Measurements from ENCODE around the gene KDM4C.
"Not testable (repeated sequence)": the region's sequence is repeated elsewhere in the genome, so short reads cannot be mapped to it uniquely, and the experiment has no call there.

The KDM4C gene

DNA sequence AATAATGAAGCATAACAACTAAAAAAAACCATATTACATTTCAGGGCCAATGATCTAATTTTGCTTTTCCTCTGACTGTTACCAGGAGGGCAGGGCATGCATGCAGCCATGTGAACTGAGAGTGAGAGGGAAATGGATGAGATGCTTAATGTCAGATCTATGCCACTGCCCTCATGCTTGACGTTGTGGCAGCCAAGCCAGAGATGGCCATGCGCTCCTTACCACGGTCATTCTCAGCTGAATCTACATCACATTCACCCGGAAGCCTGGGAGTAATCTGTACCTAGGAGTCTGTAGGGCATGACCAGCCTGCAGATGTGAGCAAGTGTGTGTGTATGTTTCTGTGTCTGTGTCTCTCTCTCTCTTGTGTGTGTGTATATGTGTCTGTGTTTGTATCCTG lies 183.7 kb downstream of the KDM4C start:
- DNase-seq, result no peak

- peak; percentile 36 for DNase-seq
These were observed 184.6 kb downstream of the KDM4C start for GRCh38 chr9:6942406-6942805.

- DNase-seq, result no peak
These were observed 185.5 kb downstream of the KDM4C start for GRCh38 chr9:6943293-6943692.

- peak; percentile 24 for DNase-seq
These were observed 186.3 kb downstream of the KDM4C start for GRCh38 chr9:6944093-6944551.

DNA sequence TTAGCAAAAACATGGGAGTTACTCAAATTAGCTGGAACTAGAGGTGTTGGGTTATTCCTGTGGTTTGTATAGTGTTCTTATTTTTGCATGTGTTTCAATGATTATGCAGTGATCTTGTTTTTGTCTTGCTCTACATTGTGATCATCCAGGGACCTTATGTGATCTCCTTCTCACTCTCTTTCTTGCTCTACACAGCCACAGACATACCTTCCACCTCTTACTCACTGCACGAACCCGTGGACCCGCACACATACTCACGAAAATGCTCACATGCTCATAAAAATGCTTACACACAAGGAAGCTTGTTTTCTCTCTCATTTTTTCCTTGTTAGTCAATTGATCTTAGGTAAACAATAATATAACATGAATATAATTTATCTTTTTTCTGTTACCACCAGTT lies 187.1 kb downstream of the KDM4C start:
- DNase-seq, result no peak

- no peak for DNase-seq
These were observed 188.0 kb downstream of the KDM4C start for GRCh38 chr9:6945816-6946215.

- DNase-seq, result no peak
These were observed 188.9 kb downstream of the KDM4C start for GRCh38 chr9:6946583-6947166.

DNA sequence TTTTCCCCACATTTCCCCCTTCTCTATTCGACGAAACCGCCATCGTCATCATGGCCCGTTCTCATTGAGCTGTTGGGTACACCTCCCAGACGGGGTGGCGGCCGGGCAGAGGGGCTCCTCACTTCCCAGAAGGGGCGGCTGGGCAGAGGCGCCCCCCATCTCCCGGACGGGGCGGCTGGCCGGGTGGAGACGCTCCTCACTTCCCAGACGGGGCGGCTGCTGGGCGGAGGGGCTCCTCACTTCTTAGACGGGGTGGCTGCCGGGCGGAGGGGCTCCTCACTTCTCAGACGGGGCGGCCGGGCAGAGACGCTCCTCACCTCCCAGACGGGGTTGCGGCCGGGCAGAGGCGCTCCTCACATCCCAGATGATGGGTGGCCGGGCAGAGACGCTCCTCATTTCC lies 191.1 kb downstream of the KDM4C start:
- not testable (repeated sequence) for DNase-seq

- DNase-seq, result no peak
These were observed 197.6 kb downstream of the KDM4C start for GRCh38 chr9:6955251-6955921.

- DNase-seq, result no peak
These were observed 199.1 kb downstream of the KDM4C start for GRCh38 chr9:6956879-6957278.

DNA sequence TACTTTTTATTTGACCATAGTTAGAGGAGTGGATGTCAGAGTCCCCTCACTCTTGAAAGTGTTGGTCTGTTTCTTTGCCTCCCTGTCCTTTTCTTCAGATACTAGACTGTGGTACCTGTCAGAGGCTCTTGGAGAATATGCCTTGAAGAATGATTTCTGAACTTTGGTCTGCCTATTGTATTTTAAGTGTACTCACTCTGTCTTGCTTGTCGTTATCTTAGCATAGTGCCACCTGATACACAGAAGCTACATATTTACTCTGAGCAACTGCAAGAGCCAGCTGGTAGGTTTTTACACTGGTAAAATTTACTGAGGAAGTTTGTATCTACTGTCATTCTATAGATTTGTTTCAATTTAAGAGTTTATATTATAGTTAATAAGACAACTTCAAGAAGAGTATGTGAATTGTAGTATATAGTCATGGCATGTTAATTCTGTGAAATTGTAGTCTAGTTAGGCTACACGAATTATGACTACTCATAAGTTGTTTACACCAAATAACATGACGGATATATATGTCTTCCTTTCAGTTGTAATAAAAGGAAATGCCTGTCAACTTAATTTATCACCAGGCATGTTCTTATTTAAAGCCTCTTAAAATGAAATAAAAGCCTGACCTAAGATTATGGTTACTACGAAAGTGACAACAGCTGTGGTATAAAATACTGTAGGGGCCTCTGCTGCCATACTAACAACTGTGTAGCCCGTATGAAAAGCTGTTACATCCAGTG lies 201.7 kb downstream of the KDM4C start:
- DNase-seq, result peak; percentile 53

DNA sequence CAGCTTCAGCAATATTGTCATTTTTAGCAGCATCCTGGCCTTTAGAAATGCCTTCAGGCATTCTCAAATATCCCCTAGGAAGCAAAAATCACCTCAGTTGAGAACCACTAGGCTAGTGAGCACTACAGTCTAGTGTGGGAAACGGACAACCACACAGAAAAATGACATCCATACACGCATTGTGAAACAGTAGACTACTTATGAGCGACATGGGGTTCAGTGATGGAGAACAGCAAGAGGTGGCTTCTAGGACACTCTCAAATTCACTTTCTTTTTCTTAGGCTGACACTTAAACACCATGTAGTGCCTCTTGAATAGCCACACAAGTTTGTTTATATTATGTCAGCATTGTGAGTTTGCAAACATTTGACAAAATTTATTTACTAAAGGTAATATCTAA lies 203.0 kb downstream of the KDM4C start:
- DNase-seq, result no peak

DNA sequence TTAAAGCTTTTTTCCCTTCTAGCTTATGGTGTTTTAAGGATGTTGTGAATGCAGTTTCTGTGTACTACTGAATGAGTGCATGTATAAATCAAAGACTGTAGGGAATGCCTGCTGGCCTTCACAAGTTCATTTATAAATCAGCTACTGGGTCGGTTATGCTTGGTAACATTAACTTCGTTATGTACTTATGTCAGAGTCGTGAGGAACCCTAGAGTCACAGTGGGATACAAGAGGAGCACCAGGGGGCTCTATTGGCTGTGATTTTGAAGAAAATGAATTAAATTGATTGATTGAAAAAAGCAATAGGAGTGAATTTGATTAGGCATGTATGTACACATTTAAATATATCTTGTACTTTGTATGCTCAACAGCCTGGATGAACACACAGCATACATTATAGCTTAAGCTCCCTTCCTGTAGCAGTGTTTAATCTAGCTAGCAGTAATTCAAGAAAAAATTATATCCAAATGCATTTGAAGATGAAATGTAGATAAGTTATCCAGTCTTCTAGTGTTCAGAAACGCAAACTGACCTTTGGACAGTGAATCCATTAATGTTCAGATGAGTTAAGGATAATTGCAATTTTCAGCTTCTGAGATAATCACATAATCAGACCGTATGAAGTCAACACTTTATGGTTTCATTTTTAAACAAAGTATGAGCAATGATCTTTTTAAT lies 204.2 kb downstream of the KDM4C start:
- no peak for DNase-seq

- no peak for DNase-seq
These were observed 207.8 kb downstream of the KDM4C start for GRCh38 chr9:6965566-6965965.

DNA sequence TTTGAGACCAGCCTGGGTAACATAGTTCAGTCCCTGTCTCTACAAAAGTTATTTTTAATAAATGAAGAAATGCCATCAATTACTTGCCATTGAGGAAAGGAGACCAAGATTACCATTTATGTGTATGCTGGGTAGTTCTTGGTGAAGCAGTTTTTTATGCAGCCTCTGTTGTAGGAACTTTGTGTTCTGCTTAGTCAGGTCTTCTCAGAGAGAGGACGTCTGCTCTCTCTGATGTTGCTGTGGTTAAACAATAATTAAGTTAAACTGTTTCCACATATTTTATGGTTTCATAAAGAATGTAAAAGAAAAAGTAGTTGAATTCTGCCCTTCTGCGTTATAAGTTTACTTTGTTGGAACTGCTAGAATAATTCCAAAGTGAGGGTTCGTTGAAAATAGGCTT lies 210.5 kb downstream of the KDM4C start:
- no peak for DNase-seq

DNA sequence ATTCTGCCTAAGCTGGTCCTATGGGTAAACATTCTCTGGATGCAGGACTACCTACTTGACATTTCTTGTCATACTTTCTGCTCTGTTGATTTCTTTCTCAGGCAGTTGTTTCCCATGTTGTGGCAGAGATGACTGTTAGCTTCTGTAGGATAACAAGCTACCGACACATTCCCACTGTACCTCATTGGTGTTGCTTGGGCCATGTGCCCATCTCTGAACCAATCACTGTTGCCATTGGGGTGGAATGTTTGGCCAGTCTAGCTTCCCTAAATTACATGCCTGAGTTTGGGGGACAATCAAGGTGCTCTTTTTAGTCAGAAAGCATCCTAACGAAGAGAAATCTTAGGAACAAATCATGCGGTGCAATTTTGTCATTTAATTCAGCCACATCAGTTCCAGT lies 212.0 kb downstream of the KDM4C start:
- no peak for DNase-seq

GRCh38 chr9:6973089-6973488 lies 215.3 kb downstream of the KDM4C start:
- DNase-seq, result no peak

DNA sequence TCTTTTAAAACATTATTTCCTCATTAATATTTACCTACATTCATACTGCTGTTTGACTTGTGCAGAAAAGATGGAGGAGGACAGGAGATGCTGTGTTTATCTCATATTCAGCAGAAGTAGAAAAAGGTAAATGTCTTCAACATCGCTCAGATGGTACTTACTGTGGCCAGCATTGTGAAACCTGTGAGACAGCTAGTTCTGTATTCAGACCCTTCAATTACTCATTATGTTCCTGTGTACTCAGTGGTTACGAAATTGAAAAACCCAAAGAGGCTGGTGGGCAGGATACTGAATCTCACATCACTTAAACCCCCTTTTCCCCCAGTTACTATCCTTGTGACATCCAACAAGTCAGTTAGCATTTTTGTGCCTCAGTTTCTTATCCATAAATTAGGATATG lies 216.0 kb downstream of the KDM4C start:
- DNase-seq, result peak; percentile 78

DNA sequence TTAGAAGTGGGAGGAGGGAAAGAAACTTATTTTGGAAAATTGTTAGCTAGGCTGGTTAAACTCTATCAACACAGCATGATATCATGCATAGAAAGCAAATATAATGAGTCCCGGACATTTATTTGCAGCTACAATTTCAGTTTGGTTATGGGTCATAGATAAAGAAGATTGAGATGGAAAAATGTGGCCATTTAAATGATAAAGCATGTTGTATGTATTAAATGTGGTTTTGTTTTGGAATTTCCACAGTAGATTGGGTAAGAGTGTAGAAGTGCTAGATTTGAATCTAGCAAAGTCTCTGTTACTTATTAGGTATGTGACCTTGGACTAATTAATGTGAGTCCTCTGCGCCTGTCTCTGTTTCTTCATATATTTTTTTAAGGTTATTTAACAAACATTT lies 217.4 kb downstream of the KDM4C start:
- DNase-seq, result no peak

- DNase-seq, result peak; percentile 22
These were observed 220.0 kb downstream of the KDM4C start for GRCh38 chr9:6977761-6978160.

DNA sequence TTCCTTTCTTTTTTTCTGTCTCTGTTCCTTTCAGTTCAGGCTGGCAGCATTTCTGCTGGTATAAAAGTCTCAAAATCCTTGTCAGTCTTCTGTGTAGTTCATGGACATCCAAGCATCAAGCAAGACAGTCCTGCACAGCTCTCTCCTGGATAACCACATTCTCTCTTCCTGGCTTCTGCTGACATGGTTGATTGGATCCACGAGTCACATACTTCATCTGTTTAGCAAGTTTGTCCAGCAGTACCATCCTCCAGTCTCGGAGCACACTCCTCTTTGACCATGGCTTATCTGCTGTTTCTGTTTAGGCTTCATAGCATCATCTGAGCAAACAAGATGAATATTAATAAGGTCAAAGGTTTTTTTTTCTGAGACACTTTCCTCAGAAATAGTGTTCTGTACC lies 220.8 kb downstream of the KDM4C start:
- no peak for DNase-seq

- DNase-seq, result no peak
These were observed 227.3 kb downstream of the KDM4C start for GRCh38 chr9:6984941-6985578.

GRCh38 chr9:6986141-6986815 lies 228.5 kb downstream of the KDM4C start:
- no peak for DNase-seq

Measured in MV-4-11 (cell line).